ENCODE results near the gene ISOC2.

GRCh38 chr19:55493052-55493644 lies 31.7 kb upstream of the ISOC2 start:
- no peak for TF ChIP-seq CTCF (IDR thresholded peaks at IDR 0.05; ENCODE audit: low read length)
- TF ChIP-seq EZH2 (IDR thresholded peaks at IDR 0.05; ENCODE audit: borderline replicate concordance, low read length): no peak

Measured in OCI-LY1 (cell line).